HG02981 (cell line): ENCODE results near the gene PLEKHA8.

Source experiments
- ATAC-seq: cut with Tn5 transposase; IDR thresholded peaks from one replicate; pipeline ENCODE4 v1.9.1; 2021; ENCODE audit warnings: mild to moderate bottlenecking, moderate library complexity; ENCODE audit not compliant: unreplicated experiment

The PLEKHA8 gene

GRCh38 chr7:30062587-30062986 is 34.4 kb downstream of the PLEKHA8 start:
- peak; percentile 54 for ATAC-seq

- ATAC-seq: no peak
Observed at GRCh38 chr7:30065746-30066145, 37.5 kb downstream of the PLEKHA8 start.

DNA sequence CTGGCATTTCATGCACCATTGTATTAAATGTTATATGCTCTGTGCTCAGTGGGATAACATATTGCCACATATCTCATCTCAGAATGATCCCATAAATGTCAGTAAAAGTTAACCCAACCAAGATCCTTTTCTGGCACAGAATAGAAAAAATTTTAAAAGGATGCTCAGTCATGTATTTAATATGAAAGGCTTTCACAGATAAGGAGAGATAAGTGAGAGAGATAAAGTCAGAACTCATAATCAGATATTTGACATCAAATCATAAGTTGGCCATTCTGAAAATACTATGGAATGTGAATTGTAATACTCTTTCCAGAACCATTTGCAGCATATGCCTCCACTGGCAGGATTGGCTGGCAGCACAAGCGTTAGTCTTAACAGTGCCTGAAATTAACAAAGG is 38.5 kb downstream of the PLEKHA8 start:
- ATAC-seq: no peak

DNA sequence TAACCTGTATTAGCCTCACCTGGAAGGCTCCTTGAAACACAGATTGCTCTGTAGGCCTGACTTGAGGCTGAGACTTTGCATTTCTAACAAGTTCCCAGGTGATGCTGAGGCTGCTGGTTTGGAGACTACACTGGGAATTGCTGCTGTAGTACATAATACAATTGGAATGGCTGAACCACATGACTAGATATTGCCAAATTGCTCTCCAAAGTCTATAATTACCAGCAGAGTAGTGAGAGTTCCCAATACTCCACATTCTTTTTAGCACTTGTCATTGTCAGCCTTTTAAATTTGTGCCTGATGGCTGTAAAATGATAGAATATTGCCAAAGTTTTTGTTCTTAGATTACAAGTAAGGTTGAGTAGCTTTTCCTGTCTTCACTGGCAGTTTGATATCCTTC is 39.9 kb downstream of the PLEKHA8 start:
- ATAC-seq: no peak

DNA sequence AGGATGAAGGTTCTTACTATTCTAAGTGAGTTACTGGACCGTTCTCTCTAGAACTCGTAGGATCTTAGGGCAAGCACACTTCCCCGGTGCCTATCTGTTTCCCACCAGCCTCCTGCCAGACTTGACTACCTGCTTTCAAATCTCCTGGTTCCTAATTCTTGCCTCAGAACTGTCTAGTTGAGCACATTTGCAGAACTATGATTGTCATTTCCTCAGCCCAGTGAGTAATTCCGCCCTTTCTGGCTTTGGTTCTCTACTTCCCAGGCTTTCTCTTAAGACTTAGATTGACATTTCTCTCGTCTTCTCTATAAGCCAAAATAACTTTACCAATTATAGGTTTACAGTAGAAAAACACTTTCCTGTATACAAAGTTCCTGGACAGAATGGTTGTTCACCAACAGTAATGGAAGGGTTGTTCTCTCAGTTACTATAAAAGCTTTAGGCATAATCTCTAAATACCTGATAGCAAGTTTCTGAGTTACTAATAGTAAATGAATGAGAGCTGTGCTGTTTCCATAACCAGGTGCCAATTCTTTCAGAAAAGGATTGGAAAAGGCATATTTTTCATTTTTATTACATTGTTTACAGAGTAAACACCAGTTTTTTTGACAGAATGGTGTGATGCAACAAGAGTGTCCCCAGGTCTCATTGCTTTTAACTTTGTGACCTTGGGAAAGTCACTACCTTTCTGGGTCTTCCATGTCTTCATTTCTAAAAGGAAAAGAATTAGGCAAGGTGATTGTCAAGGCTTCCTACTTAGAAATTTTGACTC is 41.1 kb downstream of the PLEKHA8 start:
- no peak for ATAC-seq

DNA sequence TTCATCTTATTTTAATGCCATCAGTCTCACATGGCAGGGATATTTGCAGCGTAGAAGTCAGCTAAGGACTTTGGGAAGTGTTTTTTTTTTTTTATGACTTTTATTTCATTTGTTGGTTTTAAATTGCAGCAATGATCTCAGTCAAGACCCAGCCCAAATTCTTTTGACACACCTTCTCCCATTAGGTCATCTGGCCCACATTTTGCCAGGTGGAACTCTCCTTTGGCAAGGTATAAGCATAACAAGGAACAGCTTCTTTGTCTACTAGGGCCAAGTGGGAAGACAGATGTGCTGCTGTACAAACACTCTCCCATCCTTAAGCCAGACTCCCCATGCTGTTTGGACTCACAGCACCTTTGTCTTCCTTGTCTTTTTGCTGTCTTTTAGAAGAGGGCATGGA is 41.8 kb downstream of the PLEKHA8 start:
- no peak for ATAC-seq

- no peak for ATAC-seq
Observed at GRCh38 chr7:30072735-30073134, 44.5 kb downstream of the PLEKHA8 start.

DNA sequence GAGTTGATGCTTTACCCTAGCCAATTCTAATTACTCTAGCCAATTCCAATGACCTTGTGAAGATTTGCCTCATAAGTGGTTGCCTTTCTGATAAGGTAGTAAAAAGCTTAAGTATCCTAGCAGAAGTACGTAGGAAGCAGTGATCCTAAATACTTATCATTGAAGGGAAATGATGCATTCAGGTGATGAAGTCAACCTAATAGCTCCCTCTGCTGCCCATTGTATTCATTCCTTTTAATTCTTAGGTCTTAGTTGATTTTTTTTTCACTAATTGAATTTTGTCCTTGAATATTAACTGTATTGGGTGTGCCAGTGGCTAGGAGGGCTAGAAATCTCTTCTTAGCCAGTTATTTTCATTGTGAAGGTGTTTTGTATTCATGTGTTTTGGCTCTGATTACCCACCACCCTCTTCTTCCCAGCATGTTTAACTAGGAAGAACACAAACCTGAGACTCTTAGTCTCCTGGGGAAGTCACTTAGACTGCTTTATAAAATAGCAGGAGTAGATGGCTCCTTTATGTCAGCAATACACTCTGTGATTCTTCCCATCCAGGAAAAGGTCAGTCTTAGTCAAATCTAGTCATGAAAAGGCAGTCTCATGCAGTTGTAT is 46.3 kb downstream of the PLEKHA8 start:
- ATAC-seq: no peak

DNA sequence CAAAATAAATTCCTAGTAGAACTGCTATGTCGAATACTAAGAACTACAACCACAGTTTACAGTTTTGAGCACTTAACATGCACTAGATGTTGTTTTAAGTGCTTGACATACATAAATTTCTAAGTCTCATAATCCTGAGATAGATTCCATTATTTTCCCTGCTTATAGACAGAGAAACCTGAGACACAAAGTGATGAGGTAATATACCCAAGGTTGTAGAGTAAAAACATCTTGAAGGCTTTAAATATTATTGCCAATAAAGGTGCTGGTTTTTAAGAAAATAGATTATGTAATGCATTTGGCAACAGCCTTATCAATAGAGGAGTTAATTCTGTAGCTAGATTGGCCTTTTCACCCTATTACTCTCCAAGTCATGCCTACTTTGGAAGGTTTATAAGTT is 48.2 kb downstream of the PLEKHA8 start:
- no peak for ATAC-seq

DNA sequence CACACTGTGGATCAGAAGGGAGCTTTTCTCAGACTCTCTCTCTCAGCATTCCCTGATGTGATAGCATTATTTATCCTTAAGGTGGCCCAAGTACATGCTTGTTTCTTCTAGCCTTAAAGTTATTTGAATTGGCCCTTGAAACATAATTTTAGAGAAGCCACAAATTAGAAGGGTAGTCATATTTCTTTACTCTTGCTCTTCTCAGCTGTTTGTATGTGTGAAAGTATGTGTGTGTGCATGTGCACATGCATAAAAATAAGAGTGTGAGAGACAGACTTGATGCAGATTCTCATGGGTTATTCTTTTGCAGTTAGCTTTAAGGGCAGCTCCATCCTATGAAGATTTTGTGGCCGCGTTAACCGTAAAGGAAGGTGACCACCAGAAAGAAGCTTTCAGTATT is 50.1 kb downstream of the PLEKHA8 start:
- ATAC-seq: no peak

DNA sequence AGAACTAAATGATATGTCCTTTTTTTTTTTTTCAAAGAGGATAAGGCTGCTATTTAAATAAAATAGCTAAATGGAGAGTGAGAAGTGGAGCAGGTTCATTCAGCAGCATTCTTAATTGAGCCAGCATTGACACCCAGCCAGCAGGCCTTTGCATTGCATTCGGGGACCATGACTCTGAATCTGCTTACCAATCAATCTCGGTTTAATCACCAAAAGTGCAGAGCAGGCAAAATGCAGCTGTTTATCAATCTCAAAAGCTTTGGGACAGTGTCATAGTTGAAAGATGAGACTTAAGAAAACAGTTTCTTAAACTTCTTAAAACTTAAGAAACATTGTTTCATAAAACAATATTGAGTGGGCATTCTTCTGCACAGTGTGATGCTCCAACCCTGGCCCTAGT is 51.7 kb downstream of the PLEKHA8 start:
- no peak for ATAC-seq

GRCh38 chr7:30080818-30081217 is 52.6 kb downstream of the PLEKHA8 start:
- ATAC-seq: no peak

GRCh38 chr7:30082686-30083085 is 54.5 kb downstream of the PLEKHA8 start:
- ATAC-seq: no peak

DNA sequence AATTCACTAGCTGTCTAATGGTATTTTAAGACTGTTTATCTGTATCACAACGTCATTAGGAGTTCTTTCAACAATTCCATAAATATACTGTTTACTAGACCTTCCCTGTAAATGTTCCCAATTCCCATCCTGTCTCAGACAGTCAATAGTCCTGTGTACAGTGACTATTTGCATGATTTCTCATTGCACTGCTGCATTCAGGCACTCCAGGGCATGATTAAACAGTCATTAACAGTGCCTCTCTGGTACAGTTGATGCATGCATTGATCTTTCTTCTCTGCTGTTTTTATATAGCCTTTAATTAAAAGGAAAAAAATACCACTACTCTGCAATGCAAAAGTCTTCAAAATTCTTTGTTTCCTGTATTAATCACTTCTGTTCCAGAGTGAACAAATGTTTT is 55.1 kb downstream of the PLEKHA8 start:
- ATAC-seq: no peak

DNA sequence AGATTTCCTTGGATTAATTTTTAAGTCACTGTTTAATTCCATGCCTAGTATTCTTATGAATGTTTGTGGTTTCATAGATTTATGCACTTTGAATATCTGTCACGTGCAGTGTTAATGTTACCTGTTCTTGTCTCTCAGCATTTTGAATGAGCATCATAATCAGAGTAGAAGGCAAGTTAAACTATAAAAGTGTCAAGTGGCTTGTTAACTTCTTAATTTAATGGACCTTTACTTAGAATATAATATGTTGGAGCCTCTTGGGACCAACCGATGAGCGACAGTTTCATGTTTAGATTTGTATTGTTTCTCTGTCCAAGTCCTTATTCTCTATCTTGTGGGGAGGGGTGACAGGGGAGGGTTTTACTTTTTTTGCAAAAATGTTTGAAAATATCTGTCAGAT is 56.0 kb downstream of the PLEKHA8 start:
- ATAC-seq: no peak

DNA sequence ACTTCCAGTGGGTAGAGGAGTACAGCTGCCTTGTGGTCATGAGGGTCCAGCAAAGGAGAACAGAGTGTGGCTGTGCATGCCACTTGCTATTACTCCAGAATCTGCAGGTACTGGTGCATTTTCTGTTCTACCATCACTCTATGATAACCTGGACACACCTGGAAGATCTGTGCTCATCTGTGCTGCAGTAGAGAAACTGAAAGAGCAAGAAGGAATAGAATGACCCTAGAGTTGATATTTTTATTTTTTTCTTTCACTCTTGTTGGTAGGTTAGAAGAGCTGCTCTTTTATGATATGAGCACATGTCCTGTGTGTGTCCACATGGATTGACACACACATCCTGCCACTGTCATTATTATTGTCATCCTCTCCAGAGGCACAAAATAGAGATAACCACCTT is 58.3 kb downstream of the PLEKHA8 start:
- ATAC-seq: no peak

DNA sequence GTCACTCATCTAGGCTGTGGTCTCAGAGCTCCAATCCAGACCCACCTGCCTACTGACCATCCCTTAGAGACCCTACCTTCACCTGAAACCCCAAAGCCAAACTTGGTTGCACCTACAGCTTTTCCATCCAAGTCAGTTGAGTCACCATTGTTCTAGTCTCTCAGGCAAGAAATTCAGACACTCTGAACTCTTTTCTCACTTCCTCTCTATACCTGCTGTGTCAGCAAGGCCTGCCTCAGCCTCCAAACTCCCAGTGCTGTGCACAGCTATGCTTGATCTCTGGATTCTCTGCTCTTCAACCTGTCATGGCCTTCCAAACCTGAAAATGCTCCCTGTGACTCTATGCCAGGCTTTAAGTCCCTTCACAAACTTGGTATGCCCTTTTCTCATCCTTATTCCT is 59.2 kb downstream of the PLEKHA8 start:
- ATAC-seq: no peak

GRCh38 chr7:30088362-30088761 is 60.1 kb downstream of the PLEKHA8 start:
- no peak for ATAC-seq

DNA sequence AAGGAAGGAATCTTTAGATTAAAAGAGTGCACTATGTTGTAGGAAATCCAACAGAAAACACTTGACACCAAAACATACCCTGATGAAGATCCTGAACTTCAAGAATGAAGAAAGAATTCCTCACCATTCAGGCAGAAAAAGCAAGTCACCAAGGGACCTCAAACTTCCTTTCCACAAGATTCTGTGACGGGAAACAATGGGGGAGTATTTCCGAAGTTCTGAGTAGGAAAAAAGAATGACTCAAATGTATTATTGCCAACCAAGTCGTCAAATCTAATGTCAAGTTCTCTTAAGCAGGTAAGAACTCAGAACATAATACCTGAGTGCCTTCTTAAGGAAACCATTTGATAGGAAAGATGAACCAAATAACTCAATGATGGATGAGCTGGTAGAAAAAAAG is 61.9 kb downstream of the PLEKHA8 start:
- no peak for ATAC-seq

- no peak for ATAC-seq
Observed at GRCh38 chr7:30091491-30091912, 63.3 kb downstream of the PLEKHA8 start.

DNA sequence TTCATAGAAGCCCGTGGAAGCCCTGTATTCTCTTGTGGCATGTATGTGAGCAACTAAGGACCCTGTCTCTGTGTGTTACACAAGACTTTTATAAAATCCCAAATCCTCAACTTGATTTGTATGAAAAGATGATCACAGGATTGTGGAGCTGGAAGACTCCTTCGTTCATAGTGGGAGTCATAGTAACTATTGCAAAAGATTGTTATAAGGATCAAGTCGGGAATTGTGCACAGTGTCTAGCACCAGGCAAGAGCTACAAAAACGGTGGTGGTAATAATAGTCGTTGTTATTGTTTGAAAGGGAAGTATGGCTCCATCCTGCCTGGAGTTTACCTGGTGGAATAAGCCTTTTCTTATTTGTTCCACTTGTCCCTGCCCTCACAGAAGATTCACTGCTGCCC is 63.8 kb downstream of the PLEKHA8 start:
- no peak for ATAC-seq

DNA sequence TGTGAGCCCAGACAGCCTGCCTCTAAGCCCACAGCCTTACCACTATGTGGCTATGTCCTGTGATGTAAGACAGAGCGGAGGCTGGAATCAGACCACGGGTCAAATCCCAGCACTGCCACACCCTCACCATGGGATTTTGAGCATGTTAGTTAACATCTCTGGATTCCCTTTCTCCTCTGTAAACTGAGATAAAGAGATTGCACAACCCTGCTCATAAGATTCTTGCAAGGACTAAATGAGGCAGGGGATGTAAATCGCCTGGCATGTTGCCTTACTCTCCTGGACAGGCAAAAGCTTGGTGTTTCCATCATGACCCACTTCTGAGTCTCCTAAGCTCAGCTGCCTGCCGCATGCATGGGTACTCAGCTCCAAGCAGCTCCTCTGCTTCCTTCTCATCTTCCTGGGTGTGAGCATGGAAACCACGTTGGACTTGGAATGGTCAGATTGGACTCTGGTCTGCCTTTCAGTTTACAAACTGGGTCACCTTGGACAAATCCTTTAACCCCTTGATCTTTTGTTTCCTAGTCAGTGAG is 65.3 kb downstream of the PLEKHA8 start:
- no peak for ATAC-seq
